ENCODE data around the gene RPH3AL. TPM values are rescaled to one million over a fixed set of nuclear protein-coding genes. Genes with fewer than 3 reads are reported as not detected.
A peak's percentile ranks its signal among the peaks of the same experiment; 100 is the strongest.

RPH3AL gene
- total and polyA plus RNA-seq, 8 donors: 43.4 to 89.1 (median 56.0) TPM

DNA sequence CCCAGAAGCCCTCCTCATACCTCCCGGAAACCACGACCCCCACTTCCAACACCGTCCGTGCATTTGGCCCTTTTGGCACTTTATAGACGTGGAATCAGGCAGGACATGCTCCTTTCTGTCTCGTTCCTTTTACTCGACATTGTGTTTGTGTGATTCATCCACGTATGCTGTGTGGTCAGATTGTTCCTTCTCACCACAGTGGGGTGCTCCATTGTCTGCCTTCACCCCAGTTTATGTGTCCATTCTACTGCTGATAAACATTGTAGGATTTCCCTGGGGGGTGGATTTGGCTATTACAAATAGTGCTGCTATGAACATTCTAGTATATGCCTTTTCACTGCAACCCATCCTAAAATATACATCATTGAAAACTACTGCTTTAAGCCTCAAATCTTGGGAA, 28.9 kb upstream of the RPH3AL start:
- Histone ChIP-seq H3K27me3 (no peaks in the 10 kb centered on the region), H3K36me3 (no peaks in the 10 kb centered on the region), H3K27ac (no peak overlapping the region), H3K9me3 (no peaks in the 10 kb centered on the region), H3K4me1 (peaks cover 0 to 22% (median 9%) of the 10 kb centered on the region in 3 donors), H3K4me3 (no peak overlapping the region)
- 77 to 81% methylated on average over 8 of the region's 8 CpGs for WGBS, 2 donors
- ATAC-seq (no peak), DNase-seq (no peak), FAIRE-seq (no peak)
- intact Hi-C loops (cut with DNase I): loop anchor here in 1 of 3 donors (10.0 kb wide), 1 partner anchor 77 kb away; no protein-coding TSS in a partner anchor
- TF ChIP-seq CTCF (IDR thresholded peaks at IDR 0.05): no peak

GRCh38 chr17:379531-380465, 27.2 kb upstream of the RPH3AL start:
- no peak for TF ChIP-seq CTCF (IDR thresholded peaks at IDR 0.05)
- Histone ChIP-seq H3K36me3 (no peaks in the 10 kb centered on the region), H3K27me3 (no peaks in the 10 kb centered on the region), H3K4me3 (no peak overlapping the region), H3K4me1 (peaks cover 0 to 18% (median 13%) of the 10 kb centered on the region in 3 donors), H3K27ac (peak overlapping the region in 2 of 4 donors; percentile 19 to 50), H3K9me3 (no peaks in the 10 kb centered on the region)
- intact Hi-C loops (cut with DNase I): loop anchor here in 1 of 3 donors (10.0 kb wide), 1 partner anchor 75 kb away; no protein-coding TSS in a partner anchor
- WGBS, 2 donors: 49 to 50% methylated on average over 28 of the region's 28 CpGs
- FAIRE-seq (no peak), ATAC-seq (peak; percentile 39 to 77 (median 52)), DNase-seq (peak in 3 of 6 donors; percentile 44 to 69 (median 56))

- peaks cover 0 to 25% (median 16%) of the 10 kb centered on the region in 3 donors for H3K4me1 ChIP-seq
- intact Hi-C loops (cut with DNase I): no loop called here
- 86 to 92% methylated on average over 5 of the region's 5 CpGs for WGBS, 2 donors
- H3K36me3 ChIP-seq: no peaks in the 10 kb centered on the region
- FAIRE-seq (no peak), ATAC-seq (no peak), DNase-seq (no peak)
- H3K27me3 ChIP-seq: no peaks in the 10 kb centered on the region
- H3K4me3 ChIP-seq: no peak overlapping the region
- H3K9me3 ChIP-seq: no peaks in the 10 kb centered on the region
- TF ChIP-seq CTCF (IDR thresholded peaks at IDR 0.05): no peak
- no peak overlapping the region for H3K27ac ChIP-seq
Measured at GRCh38 chr17:378068-378467, 25.5 kb upstream of the RPH3AL start.

GRCh38 chr17:376936-377863, 24.6 kb upstream of the RPH3AL start:
- peak overlapping the region in 1 of 4 donors; percentile 11 for H3K27ac ChIP-seq
- 63 to 64% methylated on average over 14 of the region's 14 CpGs for WGBS, 2 donors
- DNase-seq (peak in 4 of 6 donors; percentile 85 to 89 (median 85)), FAIRE-seq (no peak), ATAC-seq (peak; percentile 84 to 91 (median 86))
- no peaks in the 10 kb centered on the region for H3K36me3 ChIP-seq
- no peaks in the 10 kb centered on the region for H3K9me3 ChIP-seq
- H3K27me3 ChIP-seq: no peaks in the 10 kb centered on the region
- TF ChIP-seq CTCF (IDR thresholded peaks at IDR 0.05): no peak
- H3K4me3 ChIP-seq: no peak overlapping the region
- H3K4me1 ChIP-seq: peaks cover 0 to 21% (median 19%) of the 10 kb centered on the region in 3 donors
- intact Hi-C loops (cut with DNase I): no loop called here
